ENCODE measurements around the gene CDK14.

CDK14 gene

GRCh38 chr7:91066627-91067026 is 470.5 kb downstream of the CDK14 start:
- no peak overlapping the region for H3K4me3 ChIP-seq (ENCODE audit: low read depth in 1 of 2, low read length in 2 of 2)
- no peaks in the 10 kb centered on the region for H3K4me1 ChIP-seq (ENCODE audit: insufficient read depth, low read length)
- H3K4me2 ChIP-seq (ENCODE audit: insufficient read depth, low read length): no peak overlapping the region
- no peak overlapping the region for H2AFZ ChIP-seq (ENCODE audit: low read depth, low read length)
- TF ChIP-seq EZH2 (IDR thresholded peaks at IDR 0.05; ENCODE audit: borderline replicate concordance, low read depth, low read length, severe bottlenecking): no peak
- TF ChIP-seq, protein P1, sequence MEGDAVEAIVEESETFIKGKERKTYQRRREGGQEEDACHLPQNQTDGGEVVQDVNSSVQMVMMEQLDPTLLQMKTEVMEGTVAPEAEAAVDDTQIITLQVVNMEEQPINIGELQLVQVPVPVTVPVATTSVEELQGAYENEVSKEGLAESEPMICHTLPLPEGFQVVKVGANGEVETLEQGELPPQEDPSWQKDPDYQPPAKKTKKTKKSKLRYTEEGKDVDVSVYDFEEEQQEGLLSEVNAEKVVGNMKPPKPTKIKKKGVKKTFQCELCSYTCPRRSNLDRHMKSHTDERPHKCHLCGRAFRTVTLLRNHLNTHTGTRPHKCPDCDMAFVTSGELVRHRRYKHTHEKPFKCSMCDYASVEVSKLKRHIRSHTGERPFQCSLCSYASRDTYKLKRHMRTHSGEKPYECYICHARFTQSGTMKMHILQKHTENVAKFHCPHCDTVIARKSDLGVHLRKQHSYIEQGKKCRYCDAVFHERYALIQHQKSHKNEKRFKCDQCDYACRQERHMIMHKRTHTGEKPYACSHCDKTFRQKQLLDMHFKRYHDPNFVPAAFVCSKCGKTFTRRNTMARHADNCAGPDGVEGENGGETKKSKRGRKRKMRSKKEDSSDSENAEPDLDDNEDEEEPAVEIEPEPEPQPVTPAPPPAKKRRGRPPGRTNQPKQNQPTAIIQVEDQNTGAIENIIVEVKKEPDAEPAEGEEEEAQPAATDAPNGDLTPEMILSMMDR (IDR thresholded peaks at IDR 0.05; ENCODE audit: borderline replicate concordance, extremely low read depth, low read length, poor library complexity, severe bottlenecking): no peak
- no peak overlapping the region for H3K27ac ChIP-seq (ENCODE audit: low read length)
- no peaks in the 10 kb centered on the region for H4K20me1 ChIP-seq (ENCODE audit: insufficient read depth, low read length)
- no peak overlapping the region for H3K9ac ChIP-seq (ENCODE audit: low read depth, low read length)
- DNase-seq (no peak), ATAC-seq (ENCODE audit: insufficient read depth, low read depth) (no peak)
- no peaks in the 10 kb centered on the region for H3K27me3 ChIP-seq (ENCODE audit: insufficient read depth, low read length, poor library complexity)
- no peaks in the 10 kb centered on the region for H3K36me3 ChIP-seq (ENCODE audit: insufficient read depth, low read length)
- H3K79me2 ChIP-seq (ENCODE audit: insufficient read depth, low read length): no peaks in the 10 kb centered on the region
- no peaks in the 10 kb centered on the region for H3K9me3 ChIP-seq (ENCODE audit: insufficient read depth, low read length, severe bottlenecking)

DNA sequence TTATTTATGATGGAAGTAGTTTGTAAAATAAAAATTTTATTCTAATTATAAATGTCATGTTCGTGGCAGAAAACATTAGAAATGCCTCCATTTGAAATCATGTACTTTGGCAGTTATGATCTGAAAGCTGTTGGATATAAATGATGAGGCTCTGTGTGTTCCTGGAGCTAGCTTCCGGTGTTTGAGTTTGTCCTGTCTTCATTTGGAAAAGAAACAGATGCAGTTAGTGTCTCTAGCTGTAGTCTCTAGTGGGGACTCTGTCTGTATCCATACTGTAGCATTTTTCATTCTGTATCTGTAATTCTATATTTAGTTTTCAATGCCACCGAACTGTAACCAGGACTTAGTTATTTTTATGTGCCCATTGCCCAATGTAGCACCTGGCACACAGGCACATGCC is 471.1 kb downstream of the CDK14 start:
- Histone ChIP-seq H4K20me1 (ENCODE audit: insufficient read depth, low read length) (no peaks in the 10 kb centered on the region), H3K9me3 (ENCODE audit: insufficient read depth, low read length, severe bottlenecking) (no peaks in the 10 kb centered on the region), H3K27ac (ENCODE audit: low read length) (no peak overlapping the region), H3K4me3 (ENCODE audit: low read depth in 1 of 2, low read length in 2 of 2) (no peak overlapping the region), H3K27me3 (ENCODE audit: insufficient read depth, low read length, poor library complexity) (no peaks in the 10 kb centered on the region), H3K9ac (ENCODE audit: low read depth, low read length) (no peak overlapping the region), H3K4me2 (ENCODE audit: insufficient read depth, low read length) (no peak overlapping the region), H3K79me2 (ENCODE audit: insufficient read depth, low read length) (no peaks in the 10 kb centered on the region), H3K4me1 (ENCODE audit: insufficient read depth, low read length) (no peaks in the 10 kb centered on the region), H3K36me3 (ENCODE audit: insufficient read depth, low read length) (no peaks in the 10 kb centered on the region), H2AFZ (ENCODE audit: low read depth, low read length) (no peak overlapping the region)
- DNase-seq: no peak
- no peak for TF ChIP-seq EZH2 (IDR thresholded peaks at IDR 0.05; ENCODE audit: borderline replicate concordance, low read depth, low read length, severe bottlenecking)
- TF ChIP-seq, protein P1 (IDR thresholded peaks at IDR 0.05; ENCODE audit: borderline replicate concordance, extremely low read depth, low read length, poor library complexity, severe bottlenecking): no peak
- no peak for ATAC-seq (ENCODE audit: insufficient read depth, low read depth)

DNA sequence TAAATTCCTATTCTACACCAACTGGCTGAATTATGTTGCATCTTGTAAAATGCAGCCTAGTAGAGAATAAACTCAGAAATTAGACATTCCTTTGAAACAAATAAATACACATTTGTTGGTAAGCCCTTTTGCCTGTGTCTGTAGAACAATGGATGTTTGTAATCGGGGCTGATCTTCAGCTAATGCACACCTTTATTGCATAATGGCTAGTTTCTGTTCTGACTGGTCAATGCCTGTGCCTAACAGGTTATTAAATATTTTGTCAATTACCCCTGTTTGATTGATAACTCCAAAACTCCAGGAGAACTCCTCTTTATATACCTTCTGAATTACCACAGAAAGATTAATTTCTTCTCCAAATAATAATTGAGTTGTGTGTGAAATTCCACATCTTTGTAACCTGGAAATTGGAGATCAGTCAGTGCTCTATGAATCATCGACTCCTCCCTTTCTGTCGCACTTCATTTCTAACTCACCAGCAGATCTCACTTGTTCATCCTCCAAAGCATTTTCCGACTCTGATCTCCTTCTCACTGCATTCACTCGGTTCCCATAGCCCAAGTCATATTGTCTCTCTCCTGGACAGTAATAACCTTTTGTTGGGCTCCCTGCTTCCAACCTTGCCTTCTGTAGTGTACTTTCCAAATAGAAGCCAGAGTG is 472.1 kb downstream of the CDK14 start:
- Histone ChIP-seq H3K36me3 (ENCODE audit: insufficient read depth, low read length) (no peaks in the 10 kb centered on the region), H3K27ac (ENCODE audit: low read length) (no peak overlapping the region), H3K9ac (ENCODE audit: low read depth, low read length) (no peak overlapping the region), H3K27me3 (ENCODE audit: insufficient read depth, low read length, poor library complexity) (no peaks in the 10 kb centered on the region), H3K79me2 (ENCODE audit: insufficient read depth, low read length) (no peaks in the 10 kb centered on the region), H3K4me3 (ENCODE audit: low read depth in 1 of 2, low read length in 2 of 2) (no peak overlapping the region), H2AFZ (ENCODE audit: low read depth, low read length) (no peak overlapping the region), H4K20me1 (ENCODE audit: insufficient read depth, low read length) (no peaks in the 10 kb centered on the region), H3K4me1 (ENCODE audit: insufficient read depth, low read length) (no peaks in the 10 kb centered on the region), H3K9me3 (ENCODE audit: insufficient read depth, low read length, severe bottlenecking) (no peaks in the 10 kb centered on the region), H3K4me2 (ENCODE audit: insufficient read depth, low read length) (no peak overlapping the region)
- ATAC-seq (ENCODE audit: insufficient read depth, low read depth) (no peak), DNase-seq (no peak)
- TF ChIP-seq, protein P1 (IDR thresholded peaks at IDR 0.05; ENCODE audit: borderline replicate concordance, extremely low read depth, low read length, poor library complexity, severe bottlenecking): no peak
- TF ChIP-seq EZH2 (IDR thresholded peaks at IDR 0.05; ENCODE audit: borderline replicate concordance, low read depth, low read length, severe bottlenecking): no peak

Measured in DND-41 (cell line).